ENCODE results near the gene ADPRH.

Gene ADPRH

GRCh38 chr3:119598410-119599098 is 19.3 kb downstream of the ADPRH start:
- DNase-seq: no peak

- no peak for DNase-seq
Measured at GRCh38 chr3:119599558-119600174, 20.4 kb downstream of the ADPRH start.

DNA sequence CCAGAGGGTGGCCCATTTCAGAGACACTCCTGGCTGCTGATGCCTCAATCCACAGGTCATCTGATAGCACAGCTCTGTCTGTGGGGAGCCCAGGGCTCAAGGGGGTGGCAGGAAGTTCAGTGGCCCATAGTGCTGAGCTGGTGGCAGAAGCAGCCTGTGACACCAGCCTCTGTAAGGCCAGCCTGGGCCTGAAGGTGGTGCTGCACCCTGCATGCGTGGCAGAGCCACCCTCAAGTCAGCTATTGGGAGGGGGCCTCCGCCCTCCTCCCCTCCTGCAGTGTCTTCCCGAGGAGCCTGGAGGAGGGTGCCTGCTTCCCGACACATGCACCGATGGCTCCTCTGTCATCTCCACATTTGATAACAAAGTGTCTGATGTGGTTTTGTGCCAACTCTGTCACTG is 21.4 kb downstream of the ADPRH start:
- no peak for DNase-seq

DNA sequence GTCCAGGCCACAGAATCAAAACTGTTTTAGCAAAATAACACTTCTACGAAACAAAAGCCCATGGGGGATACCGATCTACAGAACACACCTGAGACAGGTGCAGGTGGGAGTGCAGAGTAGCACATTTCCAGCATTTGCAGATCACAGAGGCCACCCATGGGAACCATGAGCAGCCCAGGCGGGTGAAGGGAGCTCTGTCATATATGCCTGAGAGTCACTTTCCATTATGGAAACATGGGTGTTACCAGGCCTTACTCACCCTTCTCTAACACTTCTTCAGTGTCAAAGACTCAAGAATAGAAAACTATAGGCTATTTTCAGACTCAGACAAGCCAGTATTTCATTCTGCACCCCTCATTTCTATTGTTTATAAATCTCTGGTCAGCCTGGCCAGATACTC is 21.9 kb downstream of the ADPRH start:
- DNase-seq: no peak

DNA sequence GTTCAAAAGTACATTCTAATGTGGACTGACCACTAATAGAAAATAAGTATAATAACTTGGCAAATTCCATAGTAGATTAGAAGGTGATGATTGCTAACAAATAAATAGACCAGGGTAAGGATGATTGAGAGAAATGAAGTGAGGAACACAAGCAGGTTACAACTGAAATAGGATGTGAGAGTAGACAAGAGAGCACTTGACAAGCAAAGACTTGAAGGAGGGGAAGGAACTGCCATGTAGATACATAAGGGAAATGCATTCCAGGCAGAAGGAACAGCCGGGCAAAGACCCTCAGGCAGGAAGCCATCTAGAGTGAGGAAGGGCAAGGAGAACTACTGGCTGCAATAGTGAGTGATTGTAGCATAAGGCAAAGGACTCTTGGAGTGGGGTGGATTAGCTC is 23.4 kb downstream of the ADPRH start:
- no peak for DNase-seq

DNA sequence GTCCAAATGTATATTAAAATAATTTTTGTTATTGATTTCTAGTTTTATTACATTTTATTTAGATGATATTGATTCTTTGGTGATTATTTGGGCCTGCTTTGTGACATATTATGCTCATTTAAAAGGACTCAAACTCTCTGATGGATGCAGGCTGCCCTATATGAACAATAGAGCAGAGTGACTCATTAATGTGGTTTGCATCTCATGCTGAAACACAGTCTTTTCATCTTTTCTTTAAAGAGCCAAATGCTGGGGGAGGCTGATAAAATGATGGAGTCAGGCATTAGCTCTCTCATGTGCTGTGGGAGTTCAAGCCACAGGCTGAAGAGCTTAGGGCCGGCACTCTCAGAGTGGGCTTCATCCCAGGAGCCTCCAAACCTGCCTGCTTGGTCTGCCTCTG is 25.6 kb downstream of the ADPRH start:
- no peak for DNase-seq

DNA sequence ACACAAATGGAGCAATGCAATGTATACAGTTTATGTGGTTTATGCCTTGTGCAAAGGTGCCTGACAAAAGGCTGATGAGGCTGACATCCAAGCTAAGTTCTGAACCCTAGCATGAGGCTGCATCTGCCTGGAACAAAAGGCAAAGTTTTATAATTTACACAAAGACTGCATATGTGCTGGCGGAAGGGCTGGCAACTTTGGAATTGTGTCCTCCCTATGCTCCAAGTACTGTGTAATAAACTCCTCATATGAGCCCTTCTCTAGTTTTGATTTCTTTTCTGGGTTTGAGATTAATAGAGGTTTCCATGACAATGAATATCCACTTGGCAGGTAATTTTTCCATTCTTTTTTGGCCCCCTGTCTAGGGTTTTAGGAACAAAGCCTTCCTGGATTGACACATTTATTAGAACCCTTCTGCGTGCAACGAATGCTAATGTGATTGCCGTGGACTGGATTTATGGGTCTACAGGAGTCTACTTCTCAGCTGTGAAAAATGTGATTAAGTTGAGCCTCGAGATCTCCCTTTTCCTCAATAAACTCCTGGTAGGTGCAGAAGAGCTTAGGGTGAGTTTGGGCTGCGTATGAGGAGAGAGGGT is 29.2 kb downstream of the ADPRH start:
- no peak for DNase-seq

GRCh38 chr3:119609301-119609700 is 30.0 kb downstream of the ADPRH start:
- DNase-seq: no peak

- no peak for DNase-seq
Measured at GRCh38 chr3:119611664-119612063, 32.4 kb downstream of the ADPRH start.

DNA sequence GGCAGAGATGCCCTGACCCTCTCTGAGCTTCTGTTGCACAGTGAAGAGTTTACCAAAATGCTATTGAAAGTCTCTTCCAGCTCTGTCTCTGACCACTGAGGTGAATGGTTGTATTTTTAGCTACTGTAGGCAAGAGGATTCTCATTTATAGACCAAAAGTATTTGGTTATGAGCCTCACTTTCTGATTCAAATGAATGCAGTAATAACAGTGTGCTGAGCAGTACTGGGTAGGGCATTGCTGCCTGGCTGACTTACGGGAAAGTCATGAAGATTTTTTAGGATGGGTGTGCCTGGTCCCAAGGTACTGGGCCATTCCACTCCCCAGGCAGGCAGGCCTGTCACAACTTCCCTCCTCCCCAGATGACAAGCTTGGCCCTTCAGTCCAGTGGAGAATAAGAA is 33.9 kb downstream of the ADPRH start:
- no peak for DNase-seq

DNA sequence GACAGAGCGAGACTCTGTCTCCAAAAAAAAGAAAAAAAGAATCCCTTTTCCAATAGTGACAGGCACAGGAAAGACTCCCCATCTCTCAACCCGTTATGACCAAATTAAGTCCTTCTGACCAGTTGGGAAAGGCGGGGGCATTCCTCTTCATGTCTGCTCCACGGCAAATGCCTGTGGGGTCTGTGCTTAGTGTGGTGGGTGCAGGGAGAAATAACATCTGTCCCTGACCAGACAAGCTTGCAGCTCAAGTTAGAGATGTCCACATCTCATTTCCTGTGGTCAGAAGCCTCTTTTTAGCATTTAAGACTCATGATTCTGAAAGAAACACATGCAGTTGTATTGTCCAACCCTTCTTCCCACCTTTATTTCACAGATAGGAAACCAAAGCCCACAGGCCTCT is 34.6 kb downstream of the ADPRH start:
- no peak for DNase-seq

DNA sequence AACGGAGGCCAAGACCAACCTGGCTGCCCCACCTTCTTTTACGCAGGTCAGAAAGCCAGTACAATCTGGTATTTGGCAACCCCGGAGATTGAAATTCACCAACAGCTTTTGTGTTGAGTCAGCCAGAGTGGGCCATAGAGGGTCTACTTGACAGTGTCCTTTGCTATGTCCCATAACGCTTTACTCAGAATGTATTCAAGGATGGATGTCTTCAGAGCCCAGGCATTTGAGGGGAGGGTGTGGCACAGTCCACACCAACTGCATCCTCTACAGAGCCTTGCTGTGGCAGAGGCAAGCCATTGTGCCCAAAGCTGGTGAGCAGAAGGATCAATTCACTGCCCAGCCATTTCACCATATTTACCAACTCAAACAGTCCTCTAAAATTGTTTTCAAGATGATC is 36.8 kb downstream of the ADPRH start:
- DNase-seq: no peak

GRCh38 chr3:119619094-119619493 is 39.8 kb downstream of the ADPRH start:
- DNase-seq: no peak

- DNase-seq: no peak
Measured at GRCh38 chr3:119620899-119621298, 41.6 kb downstream of the ADPRH start.

DNA sequence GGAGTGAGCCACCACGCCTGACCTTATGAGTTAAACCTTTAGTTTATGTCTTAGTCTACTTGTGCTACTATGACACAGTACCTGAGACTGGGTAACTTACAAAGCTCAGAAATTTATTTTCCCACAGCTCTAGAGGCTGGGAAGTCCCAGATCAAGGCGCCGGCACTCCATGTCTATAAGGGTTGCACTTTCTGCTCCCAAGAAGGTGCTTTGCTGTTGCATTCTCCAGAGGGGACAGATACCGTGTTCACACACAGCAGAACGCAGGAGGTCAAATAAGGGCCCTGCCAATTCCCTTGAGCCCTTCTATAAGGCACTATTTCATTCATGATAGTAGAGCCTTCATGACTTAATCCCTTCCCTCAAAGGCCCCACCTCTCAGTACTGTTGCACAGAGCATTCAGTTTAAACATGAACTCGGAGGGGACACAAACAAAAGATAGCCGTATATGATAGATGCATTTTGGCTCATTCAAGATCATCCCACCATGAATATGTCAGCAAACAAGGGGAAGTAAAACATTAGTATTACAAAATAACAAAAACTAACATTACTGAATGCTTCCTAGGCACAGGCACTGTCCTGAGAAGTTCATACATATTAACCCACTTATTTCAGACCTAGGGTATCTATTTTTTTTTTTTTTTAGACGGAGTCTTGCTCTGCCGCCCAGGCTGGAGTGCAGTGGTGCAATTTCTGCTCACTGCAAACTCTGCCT is 44.9 kb downstream of the ADPRH start:
- DNase-seq: no peak

GRCh38 chr3:119625451-119626153 is 46.3 kb downstream of the ADPRH start:
- DNase-seq: no peak

DNA sequence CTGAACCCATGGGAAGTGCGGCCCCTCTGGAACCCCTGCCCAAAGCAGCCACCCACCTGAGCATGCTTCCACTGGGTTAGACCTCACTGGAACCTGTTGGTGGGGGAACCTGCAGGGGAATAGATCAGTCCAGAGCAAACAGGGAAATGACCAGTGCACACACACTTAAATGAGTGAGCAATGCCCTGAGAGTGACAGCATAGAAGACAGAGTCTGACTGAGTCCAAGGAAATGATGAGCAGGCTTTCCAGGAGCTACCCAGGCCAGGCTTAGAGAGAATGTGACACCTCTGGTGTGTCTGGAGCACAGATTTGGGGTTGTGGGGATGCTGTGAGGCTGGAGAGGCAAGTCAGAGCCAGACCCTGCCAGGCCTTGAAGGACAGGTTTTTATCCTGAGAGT is 46.9 kb downstream of the ADPRH start:
- DNase-seq: no peak

DNA sequence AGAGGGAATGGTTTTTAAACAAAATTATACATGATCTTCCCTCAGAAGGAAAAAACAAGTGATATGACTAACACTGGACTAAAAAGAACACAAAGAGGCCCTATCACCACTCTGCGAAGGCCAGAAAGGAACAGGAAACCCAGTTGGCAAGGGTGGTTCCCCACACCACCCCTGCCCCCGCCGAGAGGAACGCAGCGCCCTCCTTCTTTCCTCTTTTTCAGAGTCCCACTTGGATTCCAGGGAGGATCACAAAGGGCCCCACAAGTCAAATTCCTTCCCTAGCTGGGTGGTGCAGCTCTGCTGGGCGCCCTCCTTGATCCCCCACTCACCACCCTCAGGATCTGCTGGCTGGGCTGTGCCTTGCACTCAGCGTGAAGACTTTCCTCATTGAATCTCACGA is 48.2 kb downstream of the ADPRH start:
- no peak for DNase-seq

DNA sequence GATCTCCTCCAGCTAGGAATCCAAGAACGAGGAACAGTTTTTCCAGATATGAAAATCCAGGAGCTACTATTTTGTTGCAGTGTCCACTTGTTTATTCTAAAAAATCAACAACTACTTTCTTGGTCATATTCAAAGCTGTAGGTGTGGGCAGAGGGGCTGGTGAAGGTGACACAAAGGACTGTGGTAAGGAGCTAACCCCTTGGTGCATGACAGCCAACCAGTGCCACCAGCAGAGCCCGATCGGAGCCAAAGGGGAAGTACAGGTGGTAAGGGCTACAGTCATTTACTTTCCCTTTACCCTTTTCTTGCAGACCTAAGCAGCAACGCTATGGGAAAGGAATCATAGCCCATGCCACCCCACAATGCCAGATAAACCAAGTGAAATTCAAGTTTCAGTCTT is 49.1 kb downstream of the ADPRH start:
- no peak for DNase-seq

DNA sequence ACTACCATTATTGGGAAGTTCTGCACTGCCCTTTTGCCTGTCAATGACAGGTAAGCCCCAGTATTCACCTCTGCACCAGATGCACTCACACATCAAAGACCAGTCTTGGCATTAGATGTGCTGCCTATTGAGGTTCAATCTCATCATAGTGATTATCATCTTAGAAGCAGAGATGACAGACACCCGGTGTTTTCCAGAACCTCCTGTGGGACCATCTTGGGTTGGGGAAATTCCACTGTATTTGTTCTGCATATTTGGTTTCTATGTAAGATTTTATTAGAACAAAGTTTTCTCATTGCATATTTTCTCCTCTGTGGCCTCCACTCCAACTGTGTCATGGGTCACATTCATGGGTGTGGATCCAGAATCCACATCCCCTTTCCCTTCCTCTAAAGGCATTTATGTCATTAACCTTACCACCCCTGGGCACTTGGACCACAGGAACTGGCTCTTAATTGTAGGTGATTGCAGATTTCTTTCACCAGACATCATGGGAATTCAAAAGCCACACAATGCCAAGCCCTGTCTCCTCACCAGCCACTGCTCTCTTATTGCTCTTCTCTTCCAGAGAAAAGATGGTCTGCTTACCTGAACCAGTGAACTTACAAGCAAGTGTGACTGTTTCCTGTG is 49.6 kb downstream of the ADPRH start:
- DNase-seq: no peak

DNA sequence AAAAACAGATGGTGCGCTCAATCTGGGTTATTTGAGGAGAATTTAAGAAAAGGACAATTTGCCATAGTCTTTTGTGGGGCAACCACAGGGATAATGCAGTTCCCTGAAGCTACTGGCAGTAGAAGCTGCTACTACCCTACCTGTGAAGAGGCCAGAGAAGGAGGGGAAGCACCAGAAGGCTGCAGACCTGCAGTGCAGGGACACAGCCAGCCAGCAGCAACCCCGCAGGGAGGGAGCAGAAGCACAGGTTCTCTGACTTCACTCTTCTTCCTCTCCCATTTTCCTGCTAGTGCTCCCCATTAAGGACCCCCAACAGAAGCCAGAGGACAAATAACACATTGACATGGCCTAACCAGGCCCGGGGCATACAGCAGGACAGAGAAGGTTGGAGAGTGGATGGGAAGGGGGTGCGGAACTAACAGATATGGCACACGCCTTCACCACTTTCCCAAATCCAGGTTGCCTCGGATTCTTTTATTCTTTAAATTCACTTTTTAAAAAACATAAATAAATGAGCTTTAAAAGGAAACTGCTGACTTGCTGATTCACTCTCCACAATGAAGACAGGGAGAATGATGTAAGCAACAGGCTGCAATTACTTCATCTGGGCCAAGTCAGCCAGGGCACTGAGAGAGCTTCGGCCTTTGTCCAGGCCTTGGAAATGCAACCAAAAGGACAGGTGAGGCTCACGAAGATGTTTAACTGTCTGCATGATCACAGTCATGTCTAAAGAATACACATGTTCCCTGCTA is 51.0 kb downstream of the ADPRH start:
- DNase-seq: no peak

GRCh38 chr3:119630880-119631329 is 51.6 kb downstream of the ADPRH start:
- DNase-seq: no peak
